PFSK-1 (cell line): Measurements from ENCODE around the gene GPR65.

Experiments used
- FOXP2 ChIP-seq: optimal IDR thresholded peaks from 2 replicates; pipeline ENCODE3; 2011; ENCODE audit warnings: borderline replicate concordance, control low read depth, inconsistent platforms; ENCODE audit not compliant: insufficient read depth; ENCODE audit errors: extremely low read length, extremely low read depth
- POLR2AphosphoS5 ChIP-seq: IDR thresholded peaks from 2 replicates; pipeline ENCODE4 v1.6.1; 2012; ENCODE audit warnings: low read depth, mild to moderate bottlenecking, control low read depth, low read length, moderate library complexity
- SIN3A ChIP-seq: IDR thresholded peaks from 2 replicates; pipeline ENCODE4 v1.6.1; 2012; ENCODE audit warnings: mild to moderate bottlenecking, low read length, moderate library complexity, borderline replicate concordance; ENCODE audit not compliant: insufficient read depth
- TAF1 ChIP-seq: IDR thresholded peaks from 2 replicates; pipeline ENCODE4 v1.6.1; 2012; ENCODE audit warnings: low read length, control low read depth, borderline replicate concordance; ENCODE audit not compliant: insufficient read depth
- TF ChIP-seq, protein P1 (sequence below), 2 experiments: IDR thresholded peaks; 2 replicates each; pipeline versions ENCODE4 v1.6.1 to v1.8.0; 2011 to 2012; ENCODE audit warnings: low read depth in 2 of 2, low read length in 2 of 2, control low read depth in 1 of 2, inconsistent platforms in 1 of 2, mild to moderate bottlenecking in 1 of 2, moderate library complexity in 1 of 2; ENCODE audit not compliant: insufficient read depth in 1 of 2

The GPR65 gene

DNA sequence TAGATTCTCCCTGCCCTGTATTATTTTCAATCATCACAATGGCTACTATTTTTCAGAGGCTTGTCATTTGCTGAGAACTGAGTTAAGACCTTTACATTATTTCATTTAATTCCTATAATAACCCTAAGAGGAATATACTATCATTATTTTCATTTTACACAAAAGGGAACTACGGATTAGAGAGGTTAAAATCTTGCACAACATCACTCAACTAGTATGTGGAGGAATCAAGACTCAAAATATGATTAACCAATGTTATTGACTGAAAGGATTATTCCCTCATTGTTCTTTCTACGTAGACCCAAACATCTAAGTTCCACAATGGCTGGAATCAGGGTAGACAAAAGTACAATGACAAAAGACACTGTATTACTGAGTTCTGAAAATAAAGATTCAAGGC lies 45.0 kb downstream of the GPR65 start:
- TF ChIP-seq TAF1 (no peak), SIN3A (no peak)
- TF ChIP-seq, protein P1, sequence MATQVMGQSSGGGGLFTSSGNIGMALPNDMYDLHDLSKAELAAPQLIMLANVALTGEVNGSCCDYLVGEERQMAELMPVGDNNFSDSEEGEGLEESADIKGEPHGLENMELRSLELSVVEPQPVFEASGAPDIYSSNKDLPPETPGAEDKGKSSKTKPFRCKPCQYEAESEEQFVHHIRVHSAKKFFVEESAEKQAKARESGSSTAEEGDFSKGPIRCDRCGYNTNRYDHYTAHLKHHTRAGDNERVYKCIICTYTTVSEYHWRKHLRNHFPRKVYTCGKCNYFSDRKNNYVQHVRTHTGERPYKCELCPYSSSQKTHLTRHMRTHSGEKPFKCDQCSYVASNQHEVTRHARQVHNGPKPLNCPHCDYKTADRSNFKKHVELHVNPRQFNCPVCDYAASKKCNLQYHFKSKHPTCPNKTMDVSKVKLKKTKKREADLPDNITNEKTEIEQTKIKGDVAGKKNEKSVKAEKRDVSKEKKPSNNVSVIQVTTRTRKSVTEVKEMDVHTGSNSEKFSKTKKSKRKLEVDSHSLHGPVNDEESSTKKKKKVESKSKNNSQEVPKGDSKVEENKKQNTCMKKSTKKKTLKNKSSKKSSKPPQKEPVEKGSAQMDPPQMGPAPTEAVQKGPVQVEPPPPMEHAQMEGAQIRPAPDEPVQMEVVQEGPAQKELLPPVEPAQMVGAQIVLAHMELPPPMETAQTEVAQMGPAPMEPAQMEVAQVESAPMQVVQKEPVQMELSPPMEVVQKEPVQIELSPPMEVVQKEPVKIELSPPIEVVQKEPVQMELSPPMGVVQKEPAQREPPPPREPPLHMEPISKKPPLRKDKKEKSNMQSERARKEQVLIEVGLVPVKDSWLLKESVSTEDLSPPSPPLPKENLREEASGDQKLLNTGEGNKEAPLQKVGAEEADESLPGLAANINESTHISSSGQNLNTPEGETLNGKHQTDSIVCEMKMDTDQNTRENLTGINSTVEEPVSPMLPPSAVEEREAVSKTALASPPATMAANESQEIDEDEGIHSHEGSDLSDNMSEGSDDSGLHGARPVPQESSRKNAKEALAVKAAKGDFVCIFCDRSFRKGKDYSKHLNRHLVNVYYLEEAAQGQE (IDR thresholded peaks at IDR 0.05; ENCODE audit: insufficient read depth in 1 of 2, low read depth in 2 of 2, low read length in 2 of 2): no peak

DNA sequence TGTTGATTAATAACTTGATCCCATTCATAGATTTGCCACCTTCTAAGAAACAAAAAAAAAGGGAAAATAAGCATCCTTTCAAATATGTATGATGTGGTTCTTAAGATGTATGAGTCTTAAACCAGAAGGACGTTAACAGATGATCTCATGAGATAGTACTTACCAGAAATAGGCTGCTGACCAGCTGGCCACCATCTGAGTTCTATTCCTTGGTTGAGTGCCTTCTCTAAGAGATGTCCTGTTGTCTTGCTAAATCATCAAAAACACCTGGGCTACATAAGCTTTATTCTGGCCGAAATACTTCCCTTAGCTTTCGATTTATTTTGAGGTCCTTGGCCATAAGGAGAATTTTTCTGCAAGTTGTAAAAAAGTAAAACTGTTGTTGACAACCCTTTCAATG lies 55.6 kb downstream of the GPR65 start:
- no peak for TF ChIP-seq FOXP2
- TF ChIP-seq, protein P1 (IDR thresholded peaks at IDR 0.05; ENCODE audit: insufficient read depth in 1 of 2, low read depth in 2 of 2, low read length in 2 of 2): no peak
- TF ChIP-seq TAF1: no peak
- no peak for TF ChIP-seq POLR2AphosphoS5
- no peak for TF ChIP-seq SIN3A

DNA sequence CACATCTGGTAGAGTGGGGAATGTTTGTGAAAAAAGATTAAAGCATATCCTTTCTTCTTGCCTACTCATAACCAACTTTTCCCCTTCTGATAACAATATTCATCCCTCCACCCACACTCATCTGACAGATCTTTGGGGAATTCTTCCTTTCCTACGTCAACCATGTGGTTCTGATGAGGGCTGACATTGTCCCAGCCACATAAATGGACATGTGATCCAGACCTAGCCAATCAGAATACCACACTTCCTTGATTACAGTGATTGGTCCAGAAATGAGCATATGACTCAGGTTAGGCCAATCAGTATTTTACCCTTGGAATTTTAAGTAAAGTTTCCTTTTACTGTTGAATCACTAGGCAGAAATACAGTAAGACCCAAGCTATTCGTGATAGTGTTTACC lies 58.9 kb downstream of the GPR65 start:
- TF ChIP-seq SIN3A: no peak
- TF ChIP-seq, protein P1 (IDR thresholded peaks at IDR 0.05; ENCODE audit: insufficient read depth in 1 of 2, low read depth in 2 of 2, low read length in 2 of 2): no peak
- no peak for TF ChIP-seq TAF1
- TF ChIP-seq POLR2AphosphoS5: no peak
